ENCODE results near the gene GALNTL6. TPM values are rescaled to one million over a fixed set of nuclear protein-coding genes. Genes with fewer than 3 reads are reported as not detected.

Gene GALNTL6
- total and polyA plus RNA-seq, 9 of the 15 experiments (the other 6 are each of a cell fraction or from before 2014, with no cell fraction given) = 0.18 to 0.50 (median 0.29) TPM

GRCh38 chr4:172946503-172946902, 1133.3 kb downstream of the GALNTL6 start (continued):
- TF ChIP-seq IRF1 (CRISPR knock-in tag; IDR thresholded peaks at IDR 0.05; ENCODE audit: borderline replicate concordance) (no peak), ZNF780A (CRISPR knock-in tag; IDR thresholded peaks at IDR 0.05) (no peak), TEAD2 (tag; IDR thresholded peaks at IDR 0.05) (no peak), NFIX (CRISPR knock-in tag; IDR thresholded peaks at IDR 0.05; ENCODE audit: low read depth) (no peak), LCOR (CRISPR knock-in tag; IDR thresholded peaks at IDR 0.05) (no peak), CTBP1 (IDR thresholded peaks at IDR 0.05; ENCODE audit: borderline replicate concordance) (no peak), BACH1 (tag; IDR thresholded peaks at IDR 0.05) (no peak), TBL1XR1 (IDR thresholded peaks at IDR 0.05; ENCODE audit: low read length in 2 of 2) (no peak), TCF7L2 (IDR thresholded peaks at IDR 0.05; ENCODE audit: low read depth, low read length) (no peak), L3MBTL2 (IDR thresholded peaks at IDR 0.05) (no peak)

- H3K4me2 ChIP-seq (ENCODE audit: insufficient read depth, low read length) = no peak overlapping the region
- H3K27me3 ChIP-seq (ENCODE audit: control insufficient read depth in 2 of 2, insufficient read depth in 2 of 2, low read length in 2 of 2) = peaks cover 0 to 5% of the 10 kb centered on the region in 2 experiments; a peak in 1 of 5 replicates
- no peaks in the 10 kb centered on the region for H3K4me1 ChIP-seq (replicated peaks in 1 of 2; ENCODE audit: control insufficient read depth in 2 of 2, insufficient read depth in 2 of 2, low read length in 2 of 2)
- ATAC-seq = no peak
- no peaks in the 10 kb centered on the region for H3K36me3 ChIP-seq (ENCODE audit: control insufficient read depth, insufficient read depth, low read length)
- no peak overlapping the region for H3K4me3 ChIP-seq
- 3% methylated on average over 3 of the region's 3 CpGs for whole genome bisulfite sequencing (ENCODE audit: insufficient coverage, low coverage, missing lambda C conversion rate)
- in situ Hi-C loops (cut with MboI) (no loop called here), intact Hi-C loops (cut with micrococcal nuclease) (no loop called here)
- POLR2A ChIA-PET = no interaction called here
- no peaks in the 10 kb centered on the region for H3K9me3 ChIP-seq (replicated peaks; ENCODE audit: control insufficient read depth, insufficient read depth, low read depth, low read length)
- no peak overlapping the region for H3K9ac ChIP-seq (ENCODE audit: insufficient read depth in 1 of 2, low read depth in 2 of 2, low read length in 2 of 2)
- H4K20me1 ChIP-seq (replicated peaks; ENCODE audit: control insufficient read depth, insufficient read depth, low read length) = no peaks in the 10 kb centered on the region
- H2AFZ ChIP-seq (ENCODE audit: low read depth, low read length) = no peak overlapping the region
- DNase-seq (ENCODE audit: extremely low read depth in 1 of 4, low spot score in 3 of 4) = no peak
- no TSS peak for BruUV-seq (replicated peaks)
- H3K79me2 ChIP-seq (ENCODE audit: control insufficient read depth, insufficient read depth, low read length) = no peaks in the 10 kb centered on the region
- FAIRE-seq = no peak
- CTCF ChIA-PET (ENCODE audit: low intra/inter-chr PET ratio) = interaction anchor here (0.7 kb wide), 1 partner anchor 308 kb away, joined by 3 read pairs; no protein-coding TSS in a partner anchor
- H3K9me1 ChIP-seq (ENCODE audit: control insufficient read depth, insufficient read depth, low read length) = no peaks in the 10 kb centered on the region
- H3K27ac ChIP-seq (ENCODE audit: extremely low read depth, low read depth, low read length) = no peak overlapping the region
- TF ChIP-seq ZNF133 (CRISPR knock-in tag; IDR thresholded peaks at IDR 0.05) = no peak
- TF ChIP-seq, protein P1, sequence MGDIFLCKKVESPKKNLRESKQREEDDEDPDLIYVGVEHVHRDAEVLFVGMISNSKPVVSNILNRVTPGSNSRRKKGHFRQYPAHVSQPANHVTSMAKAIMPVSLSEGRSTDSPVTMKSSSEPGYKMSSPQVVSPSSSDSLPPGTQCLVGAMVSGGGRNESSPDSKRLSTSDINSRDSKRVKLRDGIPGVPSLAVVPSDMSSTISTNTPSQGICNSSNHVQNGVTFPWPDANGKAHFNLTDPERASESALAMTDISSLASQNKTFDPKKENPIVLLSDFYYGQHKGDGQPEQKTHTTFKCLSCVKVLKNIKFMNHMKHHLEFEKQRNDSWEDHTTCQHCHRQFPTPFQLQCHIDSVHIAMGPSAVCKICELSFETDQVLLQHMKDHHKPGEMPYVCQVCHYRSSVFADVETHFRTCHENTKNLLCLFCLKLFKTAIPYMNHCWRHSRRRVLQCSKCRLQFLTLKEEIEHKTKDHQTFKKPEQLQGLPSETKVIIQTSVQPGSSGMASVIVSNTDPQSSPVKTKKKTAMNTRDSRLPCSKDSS (IDR thresholded peaks at IDR 0.05; ENCODE audit: low read depth, partially characterized antibody) = no peak
Observed at GRCh38 chr4:172947594-172947993, 1134.4 kb downstream of the GALNTL6 start.

All from K562 (cell line).